HFFc6 (cell line): ENCODE results near the gene TBC1D7. TPM values are rescaled to one million over a fixed set of nuclear protein-coding genes. Genes with fewer than 3 reads are reported as not detected.
A peak's percentile ranks its signal among the peaks of the same experiment; 100 is the strongest.

Experiments used
- DNase-seq: peaks from one replicate; pipeline ENCODE4 v3.0.0-alpha.2; 2018
- H3K27ac Mint-ChIP-seq: 2 replicates; pipeline ENCODE4 v1.8.0; 2020; ENCODE audit warnings: mild to moderate bottlenecking, mixed read lengths
- H3K27me3 Mint-ChIP-seq: 2 replicates; pipeline ENCODE4 v1.8.0; 2021; ENCODE audit warnings: mild to moderate bottlenecking, moderate library complexity, mixed read lengths; ENCODE audit not compliant: insufficient read depth
- H3K36me3 Mint-ChIP-seq: 2 replicates; pipeline ENCODE4 v1.8.0; 2021; ENCODE audit warnings: low read depth, mixed read lengths
- H3K4me1 Mint-ChIP-seq: 2 replicates; pipeline ENCODE4 v1.8.0; 2020; ENCODE audit warnings: low read depth, mixed read lengths
- H3K4me3 Mint-ChIP-seq: 2 replicates; pipeline ENCODE4 v1.8.0; 2020; ENCODE audit warnings: mild to moderate bottlenecking, moderate library complexity, mixed read lengths
- H3K9me3 Mint-ChIP-seq: 2 replicates; pipeline ENCODE4 v1.8.0; 2020; ENCODE audit warnings: mild to moderate bottlenecking, mixed read lengths
- CTCF ChIP-seq: fragments of 200-600 bp; sonication (generic); IDR thresholded peaks from 2 replicates; pipeline ENCODE4 v1.5.0; 2021; ENCODE audit warnings: antibody characterized with exemption, mild to moderate bottlenecking
- total RNA-seq, 6 experiments: library from RNA; stranded (reverse); fragmentation: NEBNext Ultra II Directional; extraction: Animal tissue kit (Norgen Biotek cat#: 25700); gene quantifications; 2 replicates in 1 of 6; 3 replicates in 5 of 6; pipeline ENCODE4 v1.2.3, GENCODE V29; 2021

The TBC1D7 gene
- total RNA-seq, 6 experiments from 2014 or later = 11.5 to 15.1 (median 14.6) TPM

- H3K4me3 Mint-ChIP-seq = no peak overlapping the region
- H3K27ac Mint-ChIP-seq = no peak overlapping the region
- H3K27me3 Mint-ChIP-seq = no peaks in the 10 kb centered on the region; the same call in 1 of the 2 replicates
- peaks cover 40% of the 10 kb centered on the region for H3K4me1 Mint-ChIP-seq
- no peak for DNase-seq
- no peak for TF ChIP-seq CTCF
- no peaks in the 10 kb centered on the region for H3K9me3 Mint-ChIP-seq
- no peaks in the 10 kb centered on the region for H3K36me3 Mint-ChIP-seq
Measured at GRCh38 chr6:13369591-13369990, 41.3 kb upstream of the TBC1D7 start.

- no peak for TF ChIP-seq CTCF
- peak; percentile 45 for DNase-seq
- H3K27ac Mint-ChIP-seq = no peak overlapping the region
- no peak overlapping the region for H3K4me3 Mint-ChIP-seq
- no peaks in the 10 kb centered on the region for H3K36me3 Mint-ChIP-seq
- no peaks in the 10 kb centered on the region for H3K9me3 Mint-ChIP-seq
- H3K27me3 Mint-ChIP-seq = no peaks in the 10 kb centered on the region; the same call in 1 of the 2 replicates
- peaks cover 37% of the 10 kb centered on the region for H3K4me1 Mint-ChIP-seq
Measured at GRCh38 chr6:13368731-13369115, 40.4 kb upstream of the TBC1D7 start.

- no peaks in the 10 kb centered on the region; the same call in 1 of the 2 replicates for H3K27me3 Mint-ChIP-seq
- no peak overlapping the region for H3K27ac Mint-ChIP-seq
Measured at GRCh38 chr6:13368079-13368730, 39.9 kb upstream of the TBC1D7 start.

GRCh38 chr6:13367396-13367795 is 39.1 kb upstream of the TBC1D7 start:
- no peak for TF ChIP-seq CTCF
- Mint-ChIP-seq H3K9me3 (no peaks in the 10 kb centered on the region), H3K27ac (no peak overlapping the region), H3K36me3 (no peaks in the 10 kb centered on the region), H3K27me3 (no peaks in the 10 kb centered on the region; the same call in 1 of the 2 replicates), H3K4me1 (peaks cover 35% of the 10 kb centered on the region), H3K4me3 (no peak overlapping the region)
- no peak for DNase-seq

More at GRCh38 chr6:13368079-13368730, 39.9 kb upstream of the TBC1D7 start:
- DNase-seq = no peak
- Mint-ChIP-seq H3K9me3 (no peaks in the 10 kb centered on the region), H3K4me1 (peaks cover 35% of the 10 kb centered on the region), H3K4me3 (no peak overlapping the region), H3K36me3 (no peaks in the 10 kb centered on the region)
- no peak for TF ChIP-seq CTCF

GRCh38 chr6:13365320-13365719 is 37.0 kb upstream of the TBC1D7 start:
- Mint-ChIP-seq H3K27me3 (no peaks in the 10 kb centered on the region; the same call in 1 of the 2 replicates), H3K4me3 (no peak overlapping the region), H3K27ac (no peak overlapping the region), H3K36me3 (no peaks in the 10 kb centered on the region), H3K9me3 (no peaks in the 10 kb centered on the region), H3K4me1 (peaks cover 46% of the 10 kb centered on the region)
- DNase-seq = no peak
- TF ChIP-seq CTCF = no peak
